ENCODE results near the gene VPS13A. TPM values are rescaled to one million over a fixed set of nuclear protein-coding genes. Genes with fewer than 3 reads are reported as not detected.
"Not testable (repeated sequence)": the region's sequence is repeated elsewhere in the genome, so short reads cannot be mapped to it uniquely, and the experiment has no call there.

The VPS13A gene
- total RNA-seq, 2 donors from 2014 or later, result 42.5 to 54.4 TPM

DNA sequence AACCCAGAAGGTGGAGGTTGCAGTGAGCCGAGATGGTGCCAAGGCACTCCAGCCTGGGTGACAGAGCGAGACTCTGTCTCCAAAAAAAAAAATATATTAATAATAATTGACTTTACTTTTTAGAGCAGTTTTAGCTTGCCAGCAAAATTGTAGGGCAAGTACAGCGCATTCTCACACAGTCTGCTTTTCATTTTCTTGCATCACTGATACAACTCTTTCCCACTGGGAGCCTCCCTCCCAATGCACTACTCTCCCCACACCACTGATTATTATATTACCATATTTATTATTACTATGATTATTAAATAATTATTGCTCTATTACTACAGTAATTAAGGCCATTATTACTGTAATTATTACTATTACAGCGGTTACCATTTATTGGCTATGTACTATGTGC lies 257.9 kb downstream of the VPS13A start:
- Histone ChIP-seq H3K27ac (no peak overlapping the region), H3K9me3 (no peaks in the 10 kb centered on the region), H3K36me3 (replicated peaks in 1 of 2; ENCODE audit: insufficient read depth in 1 of 2, low read depth in 2 of 2) (no peaks in the 10 kb centered on the region), H3K27me3 (no peaks in the 10 kb centered on the region), H3K4me3 (no peak overlapping the region), H3K4me1 (peaks cover 15% of the 10 kb centered on the region)
- intact Hi-C loops (cut with DNase I), result loop anchor here (10.0 kb wide), 1 partner anchor 300 kb away; no protein-coding TSS in a partner anchor
- ATAC-seq (no peak), DNase-seq (no peak)
- WGBS, 2 donors, result 83 to 89% methylated on average over 4 of the region's 4 CpGs
- TF ChIP-seq, protein P1, sequence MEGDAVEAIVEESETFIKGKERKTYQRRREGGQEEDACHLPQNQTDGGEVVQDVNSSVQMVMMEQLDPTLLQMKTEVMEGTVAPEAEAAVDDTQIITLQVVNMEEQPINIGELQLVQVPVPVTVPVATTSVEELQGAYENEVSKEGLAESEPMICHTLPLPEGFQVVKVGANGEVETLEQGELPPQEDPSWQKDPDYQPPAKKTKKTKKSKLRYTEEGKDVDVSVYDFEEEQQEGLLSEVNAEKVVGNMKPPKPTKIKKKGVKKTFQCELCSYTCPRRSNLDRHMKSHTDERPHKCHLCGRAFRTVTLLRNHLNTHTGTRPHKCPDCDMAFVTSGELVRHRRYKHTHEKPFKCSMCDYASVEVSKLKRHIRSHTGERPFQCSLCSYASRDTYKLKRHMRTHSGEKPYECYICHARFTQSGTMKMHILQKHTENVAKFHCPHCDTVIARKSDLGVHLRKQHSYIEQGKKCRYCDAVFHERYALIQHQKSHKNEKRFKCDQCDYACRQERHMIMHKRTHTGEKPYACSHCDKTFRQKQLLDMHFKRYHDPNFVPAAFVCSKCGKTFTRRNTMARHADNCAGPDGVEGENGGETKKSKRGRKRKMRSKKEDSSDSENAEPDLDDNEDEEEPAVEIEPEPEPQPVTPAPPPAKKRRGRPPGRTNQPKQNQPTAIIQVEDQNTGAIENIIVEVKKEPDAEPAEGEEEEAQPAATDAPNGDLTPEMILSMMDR (IDR thresholded peaks at IDR 0.05), result no peak
- no peak for TF ChIP-seq POLR2A (IDR thresholded peaks at IDR 0.05)

GRCh38 chr9:77435688-77436087 lies 258.4 kb downstream of the VPS13A start:
- no peak overlapping the region for H3K4me3 ChIP-seq
- ATAC-seq, result no peak
- H3K27me3 ChIP-seq, result no peaks in the 10 kb centered on the region
- WGBS, 2 donors, result 68 to 70% methylated on average over 3 of the region's 3 CpGs
- TF ChIP-seq, protein P1 (IDR thresholded peaks at IDR 0.05), result no peak
- no peak for TF ChIP-seq POLR2A (IDR thresholded peaks at IDR 0.05)
- no peaks in the 10 kb centered on the region for H3K9me3 ChIP-seq
- intact Hi-C loops (cut with DNase I), result loop anchor here (10.0 kb wide), 1 partner anchor 299 kb away; no protein-coding TSS in a partner anchor
- H3K27ac ChIP-seq, result no peak overlapping the region
- no peaks in the 10 kb centered on the region for H3K36me3 ChIP-seq (replicated peaks in 1 of 2; ENCODE audit: insufficient read depth in 1 of 2, low read depth in 2 of 2)
- H3K4me1 ChIP-seq, result peaks cover 15% of the 10 kb centered on the region
- DNase-seq, result no peak

DNA sequence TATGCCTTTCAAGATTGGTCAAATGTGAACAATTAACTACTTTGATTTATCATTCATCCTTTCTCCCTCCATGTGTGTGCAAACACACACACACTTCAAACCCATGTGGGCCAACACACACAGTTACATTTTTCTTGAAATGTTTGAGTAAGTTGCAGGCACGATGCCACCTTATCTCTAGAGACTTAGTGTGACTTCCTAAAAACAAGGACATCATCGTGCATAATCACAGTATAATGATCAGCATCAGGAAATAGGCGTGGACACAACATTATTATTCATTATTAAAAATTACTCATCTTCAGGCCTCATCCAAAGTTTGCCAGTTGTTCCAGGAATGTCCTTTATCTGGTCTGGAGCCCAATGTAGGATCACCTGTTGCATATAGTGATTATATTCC lies 261.3 kb downstream of the VPS13A start:
- peaks cover 15% of the 10 kb centered on the region for H3K4me1 ChIP-seq
- ATAC-seq (no peak), DNase-seq (peak in 1 of 4 donors; percentile 20)
- no peaks in the 10 kb centered on the region for H3K36me3 ChIP-seq (replicated peaks in 1 of 2; ENCODE audit: insufficient read depth in 1 of 2, low read depth in 2 of 2)
- no peaks in the 10 kb centered on the region for H3K9me3 ChIP-seq
- intact Hi-C loops (cut with DNase I), result loop anchor here (10.0 kb wide), 1 partner anchor 296 kb away; no protein-coding TSS in a partner anchor
- peak overlapping the region in 1 of 4 donors; percentile 71 for H3K27ac ChIP-seq
- H3K27me3 ChIP-seq, result no peaks in the 10 kb centered on the region
- 28 to 36% methylated on average over 3 of the region's 3 CpGs for WGBS, 2 donors
- no peak for TF ChIP-seq POLR2A (IDR thresholded peaks at IDR 0.05)
- TF ChIP-seq, protein P1 (IDR thresholded peaks at IDR 0.05), result no peak
- no peak overlapping the region for H3K4me3 ChIP-seq

- ATAC-seq (peak; percentile 90), DNase-seq (peak; percentile 64 to 82 (median 76))
- 21 to 25% methylated on average over 10 of the region's 10 CpGs for WGBS, 2 donors
- Histone ChIP-seq H3K36me3 (replicated peaks in 1 of 2; ENCODE audit: insufficient read depth in 1 of 2, low read depth in 2 of 2) (no peaks in the 10 kb centered on the region), H3K9me3 (no peaks in the 10 kb centered on the region), H3K27me3 (no peaks in the 10 kb centered on the region), H3K4me3 (no peak overlapping the region), H3K27ac (peak overlapping the region; percentile 59 to 72 (median 71)), H3K4me1 (peaks cover 12% of the 10 kb centered on the region)
- intact Hi-C loops (cut with DNase I), result no loop called here
- no peak for TF ChIP-seq POLR2A (IDR thresholded peaks at IDR 0.05)
- TF ChIP-seq, protein P1 (IDR thresholded peaks at IDR 0.05), result peak in 1 of 7 experiments; percentile 2
Measured at GRCh38 chr9:77440057-77440456, 262.7 kb downstream of the VPS13A start.

DNA sequence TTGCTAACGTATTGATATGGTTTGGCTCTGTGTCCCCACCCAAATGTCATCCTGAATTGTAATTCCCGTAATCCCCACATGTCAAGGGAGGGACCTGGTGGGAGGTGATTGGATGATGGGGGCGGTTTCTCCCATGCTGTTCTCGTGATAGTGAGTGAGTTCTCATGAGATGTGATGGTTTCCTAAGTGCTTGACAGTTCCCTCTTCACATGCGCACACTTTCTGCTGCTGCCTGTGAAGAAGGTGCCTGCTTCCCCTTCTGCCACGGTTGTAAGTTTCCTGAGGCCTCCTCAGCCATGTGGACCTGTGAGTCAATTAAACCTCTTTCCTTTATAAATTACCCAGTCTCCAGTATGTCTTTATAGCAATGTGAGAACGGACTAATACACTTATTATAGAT lies 263.8 kb downstream of the VPS13A start:
- H3K9me3 ChIP-seq; H3K4me3 ChIP-seq; DNase-seq; ATAC-seq; H3K36me3 ChIP-seq (replicated peaks in 1 of 2; ENCODE audit: insufficient read depth in 1 of 2, low read depth in 2 of 2); H3K27ac ChIP-seq; H3K27me3 ChIP-seq; intact Hi-C loops (cut with DNase I): not testable (repeated sequence)
- peaks cover 12% of the 10 kb centered on the region for H3K4me1 ChIP-seq
- WGBS, 2 donors, result 82 to 84% methylated on average over 7 of the region's 7 CpGs
